Inflammatory macrophage treated with lipopolysaccharide for 4 hours (primary cell): Measurements from ENCODE around the gene NTF3.

ENCODE experiments used
- DNase-seq: peaks from one replicate; pipeline ENCODE4 v3.0.0-alpha.2; 2020

Gene NTF3

GRCh38 chr12:5459051-5459782 lies 27.3 kb downstream of the NTF3 start:
- DNase-seq: peak; percentile 10

- DNase-seq: no peak
Observed at GRCh38 chr12:5460817-5461216, 28.9 kb downstream of the NTF3 start.

- DNase-seq: no peak
Observed at GRCh38 chr12:5461966-5462365, 30.1 kb downstream of the NTF3 start.

GRCh38 chr12:5464096-5464495 lies 32.2 kb downstream of the NTF3 start:
- no peak for DNase-seq

- no peak for DNase-seq
Observed at GRCh38 chr12:5465384-5465783, 33.5 kb downstream of the NTF3 start.

- no peak for DNase-seq
Observed at GRCh38 chr12:5466521-5466960, 34.6 kb downstream of the NTF3 start.

- DNase-seq: no peak
Observed at GRCh38 chr12:5467931-5468330, 36.0 kb downstream of the NTF3 start.

GRCh38 chr12:5470221-5470620 lies 38.3 kb downstream of the NTF3 start:
- no peak for DNase-seq

GRCh38 chr12:5470703-5471102 lies 38.8 kb downstream of the NTF3 start:
- DNase-seq: no peak

- DNase-seq: no peak
Observed at GRCh38 chr12:5473076-5473782, 41.3 kb downstream of the NTF3 start.

GRCh38 chr12:5473783-5474116 lies 41.8 kb downstream of the NTF3 start:
- no peak for DNase-seq

GRCh38 chr12:5476356-5476755 lies 44.4 kb downstream of the NTF3 start:
- no peak for DNase-seq

- no peak for DNase-seq
Observed at GRCh38 chr12:5478081-5478706, 46.3 kb downstream of the NTF3 start.

- no peak for DNase-seq
Observed at GRCh38 chr12:5479761-5480160, 47.9 kb downstream of the NTF3 start.

GRCh38 chr12:5480218-5480937 lies 48.5 kb downstream of the NTF3 start:
- no peak for DNase-seq

- no peak for DNase-seq
Observed at GRCh38 chr12:5480938-5481303, 49.0 kb downstream of the NTF3 start.

- DNase-seq: no peak
Observed at GRCh38 chr12:5481645-5482044, 49.7 kb downstream of the NTF3 start.

GRCh38 chr12:5484426-5484825 lies 52.5 kb downstream of the NTF3 start:
- DNase-seq: no peak

- DNase-seq: no peak
Observed at GRCh38 chr12:5485454-5485853, 53.5 kb downstream of the NTF3 start.

GRCh38 chr12:5487076-5487475 lies 55.2 kb downstream of the NTF3 start:
- no peak for DNase-seq

- no peak for DNase-seq
Observed at GRCh38 chr12:5487948-5488625, 56.2 kb downstream of the NTF3 start.

GRCh38 chr12:5488626-5488955 lies 56.7 kb downstream of the NTF3 start:
- DNase-seq: no peak

GRCh38 chr12:5489017-5489416 lies 57.1 kb downstream of the NTF3 start:
- DNase-seq: no peak
